GM18508 (cell line): Measurements from ENCODE around the gene MESD.
"Not testable (repeated sequence)": the region's sequence is repeated elsewhere in the genome, so short reads cannot be mapped to it uniquely, and the experiment has no call there.

Experiments
- ATAC-seq: cut with Tn5 transposase; IDR thresholded peaks from one replicate; pipeline ENCODE4 v1.9.1; 2021; ENCODE audit warnings: moderate number of reproducible peaks; ENCODE audit not compliant: insufficient read depth, unreplicated experiment

Gene MESD

GRCh38 chr15:80967991-80968510, 21.6 kb downstream of the MESD start:
- no peak for ATAC-seq

- no peak for ATAC-seq
These were observed 22.2 kb downstream of the MESD start for GRCh38 chr15:80967451-80967850.

GRCh38 chr15:80966431-80967197, 23.0 kb downstream of the MESD start:
- ATAC-seq: no peak

GRCh38 chr15:80965454-80965853, 24.2 kb downstream of the MESD start:
- ATAC-seq: not testable (repeated sequence)

GRCh38 chr15:80958818-80959495, 30.7 kb downstream of the MESD start:
- no peak for ATAC-seq

- no peak for ATAC-seq
These were observed 31.6 kb downstream of the MESD start for GRCh38 chr15:80957976-80958375.

- no peak for ATAC-seq
These were observed 32.1 kb downstream of the MESD start for GRCh38 chr15:80957556-80957955.

- not testable (repeated sequence) for ATAC-seq
These were observed 33.8 kb downstream of the MESD start for GRCh38 chr15:80955571-80956452.

- no peak for ATAC-seq
These were observed 35.5 kb downstream of the MESD start for GRCh38 chr15:80953953-80954778.

- ATAC-seq: no peak
These were observed 36.3 kb downstream of the MESD start for GRCh38 chr15:80953001-80953952.

GRCh38 chr15:80951941-80952340, 37.7 kb downstream of the MESD start:
- ATAC-seq: no peak

- no peak for ATAC-seq
These were observed 39.1 kb downstream of the MESD start for GRCh38 chr15:80950291-80951078.

GRCh38 chr15:80949756-80950155, 39.9 kb downstream of the MESD start:
- ATAC-seq: no peak

- ATAC-seq: no peak
These were observed 40.8 kb downstream of the MESD start for GRCh38 chr15:80948651-80949292.

GRCh38 chr15:80946576-80946975, 43.0 kb downstream of the MESD start:
- ATAC-seq: no peak

- ATAC-seq: no peak
These were observed 44.0 kb downstream of the MESD start for GRCh38 chr15:80945605-80946004.

- ATAC-seq: no peak
These were observed 44.8 kb downstream of the MESD start for GRCh38 chr15:80944818-80945217.
